Epithelial cell of esophagus (primary cell): ENCODE results near the gene BPIFB1.

ENCODE experiments used
- DNase-seq: peaks from one replicate; pipeline ENCODE4 v3.0.0; 2010; ENCODE audit warnings: low read depth
- H3K4me3 ChIP-seq: 2 replicates; pipeline ENCODE4 v1.5.1; 2011; ENCODE audit warnings: mild to moderate bottlenecking, low read length, control low read depth
- CTCF ChIP-seq: IDR thresholded peaks from 2 replicates; pipeline ENCODE4 v1.5.1; 2011; ENCODE audit warnings: low read depth, mild to moderate bottlenecking, low read length, control low read depth, inconsistent platforms; ENCODE audit not compliant: insufficient read depth; ENCODE audit errors: missing control alignments

The BPIFB1 gene

DNA sequence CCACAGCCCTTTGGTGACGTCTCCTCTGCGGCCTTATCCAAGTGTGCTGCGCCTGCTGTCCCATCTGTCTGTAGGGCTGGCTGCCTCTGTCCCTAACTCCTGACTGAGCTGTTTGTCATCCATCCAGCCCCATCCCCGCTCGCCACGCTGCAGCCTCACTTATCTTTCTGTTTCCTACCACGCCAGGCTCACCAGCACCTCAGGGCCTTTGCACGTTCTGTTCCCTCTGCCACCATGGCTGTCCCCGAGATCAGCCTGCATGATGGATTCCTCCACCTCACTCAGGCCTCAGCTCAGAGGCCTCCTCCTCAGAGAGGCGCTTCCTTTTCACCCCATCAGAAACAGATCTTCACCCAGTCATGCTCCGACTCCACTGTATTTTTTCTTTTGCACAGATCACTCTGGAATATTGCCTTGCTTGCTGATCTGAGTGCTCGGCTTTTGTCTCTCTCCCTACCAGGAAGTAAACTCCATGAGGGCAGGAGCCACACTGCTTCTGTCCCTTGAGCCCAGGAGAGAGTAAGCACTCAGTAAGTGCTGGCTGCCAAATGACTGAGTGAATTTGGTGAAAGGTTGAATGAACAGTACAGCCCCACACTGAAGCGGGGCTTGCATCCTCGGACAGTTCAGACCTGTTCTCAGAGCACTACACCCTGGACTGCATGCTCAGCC lies 34.5 kb downstream of the BPIFB1 start:
- TF ChIP-seq CTCF = no peak
- DNase-seq = no peak
- H3K4me3 ChIP-seq = no peak overlapping the region

DNA sequence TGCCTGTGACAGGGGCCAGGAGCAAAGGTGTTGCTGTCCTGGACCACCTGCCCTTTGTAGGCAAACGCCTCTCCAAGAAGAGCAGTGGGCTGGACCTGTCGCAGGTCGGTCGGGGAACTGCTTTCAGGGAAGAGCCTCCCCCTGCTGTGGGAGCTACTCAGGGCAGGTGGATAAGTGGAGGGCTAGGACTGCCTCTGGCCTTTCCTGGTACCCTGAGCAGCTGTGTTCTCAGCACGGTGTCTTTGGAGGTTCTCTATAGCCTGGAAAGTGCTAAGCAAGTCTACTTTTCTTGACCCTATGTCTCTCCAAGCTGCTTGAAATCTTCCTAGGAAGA lies 35.0 kb downstream of the BPIFB1 start:
- TF ChIP-seq CTCF = no peak
- no peak overlapping the region for H3K4me3 ChIP-seq
- DNase-seq = no peak

- DNase-seq = no peak
- no peak for TF ChIP-seq CTCF
- H3K4me3 ChIP-seq = no peak overlapping the region
These were observed 37.0 kb downstream of the BPIFB1 start for GRCh38 chr20:33320006-33320405.

DNA sequence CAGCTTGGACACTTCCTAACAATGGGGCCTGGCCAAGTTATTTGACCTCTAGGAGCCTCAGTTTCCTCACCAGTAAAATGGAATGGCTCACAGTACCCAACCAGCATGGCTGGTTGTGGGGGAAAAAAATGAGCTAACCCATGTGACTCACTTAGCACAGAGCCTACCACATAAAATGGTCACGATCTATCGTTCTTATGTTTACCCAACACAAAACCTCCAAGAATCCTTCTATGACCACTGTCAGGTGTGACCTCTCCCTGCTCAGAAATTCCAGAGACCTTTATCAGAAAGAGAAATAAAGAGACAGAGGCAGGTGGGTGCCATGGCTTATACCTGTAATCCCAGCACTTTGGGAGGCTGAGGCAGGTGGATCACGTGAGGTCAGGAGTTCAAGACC lies 39.4 kb downstream of the BPIFB1 start:
- DNase-seq = no peak
- TF ChIP-seq CTCF = no peak
- H3K4me3 ChIP-seq = no peak overlapping the region

- H3K4me3 ChIP-seq = no peak overlapping the region
- DNase-seq = no peak
- no peak for TF ChIP-seq CTCF
These were observed 40.2 kb downstream of the BPIFB1 start for GRCh38 chr20:33323236-33323635.

GRCh38 chr20:33325350-33325749 lies 42.3 kb downstream of the BPIFB1 start:
- H3K4me3 ChIP-seq = no peak overlapping the region
- no peak for TF ChIP-seq CTCF
- no peak for DNase-seq
